GM20000 (cell line): ENCODE results near the gene TMEM132A.

ENCODE experiments used
- DNase-seq: peaks from one replicate; pipeline ENCODE4 v3.0.0; 2012; ENCODE audit warnings: low spot score
- TF ChIP-seq, protein P1 (sequence below): IDR thresholded peaks from 2 replicates; pipeline ENCODE4 v1.5.1; 2012; ENCODE audit warnings: mild to moderate bottlenecking, control low read depth; ENCODE audit errors: extremely low read depth, missing control alignments

TMEM132A gene

DNA sequence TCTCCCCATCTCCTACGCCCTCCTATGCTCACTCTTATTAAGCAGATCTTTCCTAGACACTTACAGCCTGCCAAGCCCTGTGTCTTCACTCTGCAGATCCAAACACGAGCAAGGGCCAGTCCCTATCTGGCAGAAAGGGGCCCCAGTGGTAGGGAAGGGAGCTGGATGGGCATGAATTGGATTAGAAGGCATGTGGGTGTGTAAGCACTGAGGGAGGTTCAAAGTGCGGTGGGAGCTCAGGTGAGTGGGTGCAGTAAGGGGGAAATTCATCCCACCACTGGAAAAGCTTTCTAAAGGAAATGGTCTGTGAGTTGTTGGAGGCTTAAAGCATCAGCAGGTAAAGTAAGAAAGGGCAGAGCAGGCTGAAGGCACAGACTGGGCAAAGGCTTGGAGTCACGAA is 5.5 kb downstream of the TMEM132A start:
- TF ChIP-seq, protein P1, sequence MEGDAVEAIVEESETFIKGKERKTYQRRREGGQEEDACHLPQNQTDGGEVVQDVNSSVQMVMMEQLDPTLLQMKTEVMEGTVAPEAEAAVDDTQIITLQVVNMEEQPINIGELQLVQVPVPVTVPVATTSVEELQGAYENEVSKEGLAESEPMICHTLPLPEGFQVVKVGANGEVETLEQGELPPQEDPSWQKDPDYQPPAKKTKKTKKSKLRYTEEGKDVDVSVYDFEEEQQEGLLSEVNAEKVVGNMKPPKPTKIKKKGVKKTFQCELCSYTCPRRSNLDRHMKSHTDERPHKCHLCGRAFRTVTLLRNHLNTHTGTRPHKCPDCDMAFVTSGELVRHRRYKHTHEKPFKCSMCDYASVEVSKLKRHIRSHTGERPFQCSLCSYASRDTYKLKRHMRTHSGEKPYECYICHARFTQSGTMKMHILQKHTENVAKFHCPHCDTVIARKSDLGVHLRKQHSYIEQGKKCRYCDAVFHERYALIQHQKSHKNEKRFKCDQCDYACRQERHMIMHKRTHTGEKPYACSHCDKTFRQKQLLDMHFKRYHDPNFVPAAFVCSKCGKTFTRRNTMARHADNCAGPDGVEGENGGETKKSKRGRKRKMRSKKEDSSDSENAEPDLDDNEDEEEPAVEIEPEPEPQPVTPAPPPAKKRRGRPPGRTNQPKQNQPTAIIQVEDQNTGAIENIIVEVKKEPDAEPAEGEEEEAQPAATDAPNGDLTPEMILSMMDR = no peak
- no peak for DNase-seq

DNA sequence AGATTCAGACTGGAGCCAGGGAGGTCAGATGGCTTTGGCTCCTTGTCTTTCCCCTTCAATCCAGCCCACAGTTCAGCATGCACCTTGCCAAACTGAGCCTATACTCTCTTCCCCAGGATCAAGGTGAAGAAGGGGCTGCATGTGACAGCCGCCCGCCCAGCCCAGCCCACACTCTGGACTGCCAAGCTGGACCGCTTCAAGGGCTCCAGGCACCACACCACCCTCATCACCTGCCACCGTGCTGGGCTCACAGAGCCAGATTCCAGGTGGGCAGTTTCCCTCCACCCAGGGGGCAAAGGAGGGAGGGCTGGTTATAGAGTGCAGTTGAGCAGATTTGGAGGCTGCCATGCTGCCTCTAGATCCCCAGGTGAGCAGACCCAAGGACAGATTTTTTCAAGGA is 6.1 kb downstream of the TMEM132A start:
- no peak for DNase-seq
- TF ChIP-seq, protein P1 = no peak

DNA sequence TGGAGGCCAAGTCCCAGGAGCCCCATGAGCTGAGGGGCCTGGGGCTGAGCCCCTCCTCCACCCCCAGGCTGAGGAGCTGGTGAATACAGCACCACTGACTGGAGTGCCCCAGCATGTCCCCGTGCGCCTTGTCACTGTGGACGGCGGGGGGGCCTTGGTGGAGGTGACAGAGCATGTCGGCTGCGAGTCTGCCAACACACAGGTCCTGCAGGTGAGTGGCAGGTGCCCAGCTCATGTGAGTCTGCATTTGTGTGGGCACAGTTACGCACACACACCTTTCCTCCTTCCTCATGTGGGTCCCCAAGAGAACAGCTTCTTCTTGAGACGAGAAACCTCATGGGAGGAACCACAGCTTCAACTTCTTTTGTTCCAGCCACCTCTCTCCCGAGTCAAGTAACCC is 7.7 kb downstream of the TMEM132A start:
- no peak for DNase-seq
- TF ChIP-seq, protein P1 = no peak

DNA sequence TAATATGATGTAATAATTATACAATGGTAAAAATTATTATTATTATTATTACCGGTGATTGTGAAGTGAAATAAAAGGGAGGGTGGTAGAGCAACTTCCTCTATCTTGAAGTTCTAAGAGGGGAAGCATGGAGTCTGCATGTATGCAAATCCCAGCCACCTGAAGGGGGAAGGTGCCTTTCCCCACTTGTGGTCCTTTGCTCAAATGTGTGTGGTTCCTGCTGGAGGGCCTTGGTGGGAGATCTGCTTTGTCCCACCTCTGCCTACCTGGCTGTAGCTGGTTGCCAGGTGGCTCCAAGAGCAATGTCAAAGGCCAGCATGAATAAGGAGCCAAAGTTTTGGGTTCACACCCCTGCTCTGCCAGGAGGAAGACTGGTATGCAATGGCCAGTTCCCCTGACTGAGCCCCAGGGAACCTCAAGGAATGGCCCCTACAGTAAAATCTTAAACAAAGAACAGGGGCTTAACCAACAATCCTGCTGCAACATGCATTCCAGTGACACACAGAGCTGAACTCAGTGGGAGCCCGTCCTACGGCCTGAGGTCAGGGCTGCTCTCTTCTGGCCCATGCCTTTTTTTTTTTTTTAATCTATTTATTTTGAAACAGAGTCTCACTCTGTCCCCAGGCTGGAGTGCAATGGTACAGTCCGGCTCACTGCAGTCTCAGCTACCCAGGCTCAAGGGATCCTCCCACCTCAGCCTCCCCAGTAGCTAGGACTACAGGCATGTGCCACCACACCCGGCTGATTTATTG is 8.5 kb downstream of the TMEM132A start:
- TF ChIP-seq, protein P1 = no peak
- no peak for DNase-seq

DNA sequence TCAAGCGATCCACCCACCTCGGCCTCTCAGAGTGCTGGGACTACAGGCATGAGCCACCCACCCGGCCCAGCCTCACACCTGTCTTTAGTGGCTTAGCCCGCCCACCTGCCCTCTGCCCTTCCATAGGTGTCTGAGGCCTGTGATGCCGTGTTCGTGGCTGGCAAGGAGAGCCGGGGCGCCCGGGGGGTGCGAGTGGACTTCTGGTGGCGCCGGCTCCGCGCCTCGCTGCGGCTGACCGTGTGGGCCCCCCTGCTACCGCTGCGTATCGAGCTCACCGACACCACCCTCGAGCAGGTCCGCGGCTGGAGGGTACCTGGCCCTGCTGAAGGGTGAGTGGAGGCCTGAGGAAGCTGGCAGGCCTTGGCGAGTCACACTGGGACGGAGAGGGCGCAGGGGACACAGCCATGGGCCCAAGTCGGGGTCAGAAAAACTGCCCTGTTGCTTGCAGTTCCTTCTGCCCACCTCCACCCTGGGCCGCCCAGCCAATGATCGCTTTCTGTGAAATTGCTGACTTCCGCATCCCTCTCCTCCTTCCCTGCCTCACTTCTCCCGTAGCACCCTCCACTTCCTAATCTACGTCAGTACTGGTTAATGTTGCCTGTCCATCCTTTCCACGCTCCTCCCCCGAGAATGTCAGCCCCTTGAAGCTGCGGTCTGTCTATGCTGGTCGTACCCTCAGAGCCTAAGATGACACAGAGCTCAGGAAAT is 9.3 kb downstream of the TMEM132A start:
- TF ChIP-seq, protein P1 = no peak
- DNase-seq = no peak

DNA sequence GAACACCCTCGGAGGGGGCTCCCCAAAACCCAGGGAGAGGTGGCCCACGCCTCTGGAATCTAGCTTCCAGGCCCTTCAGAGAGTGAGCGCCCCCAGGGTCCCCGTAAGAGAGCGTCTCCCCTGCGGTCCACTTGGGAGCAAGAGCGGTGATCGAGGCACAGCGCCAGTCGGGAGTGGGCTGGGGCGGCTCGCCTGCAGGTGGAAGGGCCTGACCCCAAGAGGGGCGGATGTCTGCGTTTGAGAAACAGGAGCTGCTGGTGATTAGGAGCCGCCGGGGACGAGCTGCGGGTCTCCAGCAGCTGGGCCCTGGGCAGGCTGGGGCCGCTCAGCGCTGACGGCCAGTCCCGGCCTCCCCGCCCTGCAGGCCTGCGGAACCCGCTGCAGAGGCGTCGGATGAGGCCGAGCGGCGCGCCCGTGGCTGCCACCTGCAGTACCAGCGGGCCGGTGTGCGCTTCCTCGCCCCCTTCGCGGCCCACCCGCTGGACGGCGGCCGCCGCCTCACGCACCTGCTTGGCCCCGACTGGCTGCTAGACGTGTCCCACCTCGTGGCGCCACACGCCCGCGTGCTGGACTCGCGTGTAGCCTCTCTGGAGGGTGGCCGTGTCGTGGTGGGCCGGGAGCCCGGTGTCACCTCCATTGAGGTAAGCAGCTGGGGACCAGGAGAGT is 10.0 kb downstream of the TMEM132A start:
- DNase-seq = no peak
- TF ChIP-seq, protein P1 = no peak
